HEK293T (cell line): ENCODE data around the gene ENPEP.
"Not testable (repeated sequence)": the region's sequence is repeated elsewhere in the genome, so short reads cannot be mapped to it uniquely, and the experiment has no call there.

Experiments used
- CTCF ChIA-PET: fragments of 350-600 bp; formaldehyde crosslinking; extraction: SDS; loops from one replicate; lab custom pipeline; 2021; ENCODE audit warnings: antibody characterized with exemption, inconsistent platforms; lab: Yijun Ruan, JAX
- POLR2A ChIA-PET: fragments of 350-600 bp; formaldehyde crosslinking; extraction: SDS; loops from one replicate; lab custom pipeline; 2020; ENCODE audit warnings: antibody characterized with exemption, inconsistent platforms; lab: Yijun Ruan, JAX
- DNase-seq: peaks from one replicate; pipeline ENCODE4 v3.0.0; 2012; ENCODE audit warnings: mixed read lengths; ENCODE audit errors: extremely low spot score
- ARNT ChIP-seq: fragments of 450-650 bp; IDR thresholded peaks from 2 replicates; pipeline ENCODE4 v1.6.1; 2017; ENCODE audit warnings: mild to moderate bottlenecking
- BHLHE40 ChIP-seq: fragments of 450-650 bp; IDR thresholded peaks from 2 replicates; pipeline ENCODE4 v1.6.1; 2016; ENCODE audit warnings: mild to moderate bottlenecking, moderate library complexity, borderline replicate concordance
- CTBP1 ChIP-seq: fragments of 450-650 bp; IDR thresholded peaks from 2 replicates; pipeline ENCODE4 v1.6.1; 2016; ENCODE audit warnings: borderline replicate concordance
- ELF4 ChIP-seq: fragments of 450-650 bp; IDR thresholded peaks from 2 replicates; pipeline ENCODE4 v1.6.1; 2017; ENCODE audit warnings: antibody characterized with exemption
- FOXA1 ChIP-seq: fragments of 450-650 bp; IDR thresholded peaks from 2 replicates; pipeline ENCODE4 v1.6.1; 2016; ENCODE audit warnings: mild to moderate bottlenecking
- FOXK2 ChIP-seq: fragments of 450-650 bp; IDR thresholded peaks from 2 replicates; pipeline ENCODE4 v1.6.1; 2016; ENCODE audit warnings: mild to moderate bottlenecking
- FOXM1 ChIP-seq: fragments of 450-650 bp; IDR thresholded peaks from 2 replicates; pipeline ENCODE4 v1.6.1; 2017; ENCODE audit warnings: mild to moderate bottlenecking, borderline replicate concordance
- HDGF ChIP-seq: fragments of 450-650 bp; IDR thresholded peaks from 2 replicates; pipeline ENCODE4 v1.6.1; 2017; ENCODE audit warnings: antibody characterized with exemption, borderline replicate concordance
- L3MBTL2 ChIP-seq: fragments of 450-650 bp; conservative IDR thresholded peaks from 2 replicates; pipeline ENCODE4 v1.6.1; 2016; ENCODE audit warnings: mild to moderate bottlenecking
- LEF1 ChIP-seq: fragments of 450-650 bp; IDR thresholded peaks from 2 replicates; pipeline ENCODE4 v1.6.1; 2017; ENCODE audit warnings: mild to moderate bottlenecking, borderline replicate concordance
- NFRKB ChIP-seq: fragments of 450-650 bp; IDR thresholded peaks from 2 replicates; pipeline ENCODE4 v1.6.1; 2016; ENCODE audit warnings: mild to moderate bottlenecking, moderate library complexity
- SP1 ChIP-seq: fragments of 450-650 bp; IDR thresholded peaks from 2 replicates; pipeline ENCODE4 v1.6.1; 2017
- SUZ12 ChIP-seq: fragments of 450-650 bp; IDR thresholded peaks from 2 replicates; pipeline ENCODE4 v1.6.1; 2016; ENCODE audit warnings: mild to moderate bottlenecking
- TARDBP ChIP-seq: fragments of 450-650 bp; IDR thresholded peaks from 2 replicates; pipeline ENCODE4 v1.6.1; 2016
- ZNF384 ChIP-seq: fragments of 450-650 bp; IDR thresholded peaks from 2 replicates; pipeline ENCODE4 v1.6.1; 2016
- TF ChIP-seq, protein P1 (sequence below): fragments of 450-650 bp; IDR thresholded peaks from 2 replicates; pipeline ENCODE4 v1.6.1; 2016

Gene ENPEP

GRCh38 chr4:110474481-110474880 lies 1.5 kb upstream of the ENPEP start:
- no peak for DNase-seq
- ChIA-PET POLR2A (no interaction called here), CTCF (no interaction called here)
- no peak for TF ChIP-seq BHLHE40
- TF ChIP-seq FOXA1 = no peak
- TF ChIP-seq ZNF384 = no peak
- TF ChIP-seq, protein P1, sequence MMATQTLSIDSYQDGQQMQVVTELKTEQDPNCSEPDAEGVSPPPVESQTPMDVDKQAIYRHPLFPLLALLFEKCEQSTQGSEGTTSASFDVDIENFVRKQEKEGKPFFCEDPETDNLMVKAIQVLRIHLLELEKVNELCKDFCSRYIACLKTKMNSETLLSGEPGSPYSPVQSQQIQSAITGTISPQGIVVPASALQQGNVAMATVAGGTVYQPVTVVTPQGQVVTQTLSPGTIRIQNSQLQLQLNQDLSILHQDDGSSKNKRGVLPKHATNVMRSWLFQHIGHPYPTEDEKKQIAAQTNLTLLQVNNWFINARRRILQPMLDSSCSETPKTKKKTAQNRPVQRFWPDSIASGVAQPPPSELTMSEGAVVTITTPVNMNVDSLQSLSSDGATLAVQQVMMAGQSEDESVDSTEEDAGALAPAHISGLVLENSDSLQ = no peak
- TF ChIP-seq TARDBP = no peak
- TF ChIP-seq NFRKB = no peak
- no peak for TF ChIP-seq LEF1
- no peak for TF ChIP-seq FOXK2
- no peak for TF ChIP-seq ARNT
- no peak for TF ChIP-seq FOXM1
- no peak for TF ChIP-seq SUZ12
- TF ChIP-seq ELF4 = no peak
- TF ChIP-seq CTBP1 = no peak

GRCh38 chr4:110475080-110475479 lies 875 bp upstream of the ENPEP start:
- CTCF ChIA-PET, DNase-seq: not testable (repeated sequence)
- POLR2A ChIA-PET = interaction anchor here (1.5 kb wide), 1 partner anchor 64 kb away, joined by 6 read pairs; no protein-coding TSS in a partner anchor

DNA sequence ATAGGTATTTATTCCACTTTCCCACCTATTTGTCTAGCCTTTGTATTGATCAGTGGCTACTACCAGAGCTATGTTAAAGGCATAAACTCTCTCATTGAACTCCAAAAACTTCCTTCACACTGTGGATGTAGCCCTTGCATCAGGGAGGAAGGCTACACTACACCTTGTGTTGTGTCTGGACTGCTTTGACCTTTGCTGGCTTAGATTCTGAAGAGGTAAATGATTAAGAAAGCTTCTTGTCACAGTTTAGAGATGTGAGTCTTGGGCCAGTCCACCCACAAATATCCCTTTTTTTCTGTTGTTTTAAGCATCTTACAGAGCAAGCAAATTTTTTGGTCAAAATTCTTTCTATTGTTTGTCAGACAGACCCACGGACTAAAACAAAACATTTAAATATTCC lies 1.9 kb downstream of the ENPEP start:
- POLR2A ChIA-PET = interaction anchor here (2.0 kb wide), 1 partner anchor 65 kb away, joined by 4 read pairs; no protein-coding TSS in a partner anchor
- CTCF ChIA-PET = interaction anchor here (0.6 kb wide), 1 partner anchor 134 kb away, joined by 3 read pairs; no protein-coding TSS in a partner anchor
- TF ChIP-seq ZNF384 = no peak
- no peak for TF ChIP-seq FOXK2
- no peak for TF ChIP-seq ELF4
- no peak for TF ChIP-seq FOXA1
- no peak for TF ChIP-seq CTBP1
- no peak for TF ChIP-seq BHLHE40
- TF ChIP-seq SP1 = no peak
- no peak for TF ChIP-seq FOXM1
- TF ChIP-seq HDGF = no peak
- TF ChIP-seq, protein P1 = no peak
- no peak for TF ChIP-seq ARNT
- no peak for TF ChIP-seq SUZ12
- no peak for TF ChIP-seq LEF1
- TF ChIP-seq L3MBTL2 = no peak
- no peak for TF ChIP-seq TARDBP
- TF ChIP-seq NFRKB = no peak
- DNase-seq = no peak

DNA sequence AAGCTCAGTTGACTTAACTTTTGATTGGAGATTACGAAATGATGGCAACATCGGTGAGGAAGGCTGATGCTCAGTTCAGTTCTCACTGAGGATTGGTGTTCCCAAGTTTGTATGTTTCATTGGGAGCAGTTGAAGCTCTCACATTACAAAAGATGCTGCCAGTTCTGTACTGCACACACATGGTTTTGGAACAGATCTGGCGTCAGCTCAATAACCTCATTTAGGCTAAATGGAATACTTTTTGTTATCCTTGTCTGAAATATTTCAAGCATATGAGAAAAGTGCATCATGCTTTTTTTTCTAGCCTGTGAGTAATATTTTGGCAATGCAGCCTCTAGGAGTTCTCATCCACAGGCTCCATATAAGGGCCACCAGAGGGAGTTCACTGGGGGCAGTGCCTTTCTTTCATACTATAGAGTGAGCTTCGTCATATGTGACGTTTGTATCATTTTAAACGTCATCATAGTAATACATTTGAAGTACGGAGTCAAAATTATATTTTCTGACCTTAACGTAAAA lies 4.1 kb downstream of the ENPEP start:
- POLR2A ChIA-PET = interaction anchor here (1.5 kb wide), 1 partner anchor 68 kb away, joined by 6 read pairs; no protein-coding TSS in a partner anchor
- DNase-seq = peak; percentile 21
- TF ChIP-seq ZNF384 (no peak), TARDBP (no peak), NFRKB (no peak), CTBP1 (no peak), LEF1 (no peak), FOXM1 (no peak), SUZ12 (no peak), SP1 (no peak), FOXA1 (no peak), ELF4 (no peak), L3MBTL2 (no peak), HDGF (no peak), FOXK2 (no peak), ARNT (no peak), BHLHE40 (no peak)
- TF ChIP-seq, protein P1 = no peak
- CTCF ChIA-PET = interaction anchor here (0.7 to 1.3 kb wide), 3 partner anchors 30 to 136 kb away, joined by 3 to 4 read pairs (median 3); no protein-coding TSS in a partner anchor

DNA sequence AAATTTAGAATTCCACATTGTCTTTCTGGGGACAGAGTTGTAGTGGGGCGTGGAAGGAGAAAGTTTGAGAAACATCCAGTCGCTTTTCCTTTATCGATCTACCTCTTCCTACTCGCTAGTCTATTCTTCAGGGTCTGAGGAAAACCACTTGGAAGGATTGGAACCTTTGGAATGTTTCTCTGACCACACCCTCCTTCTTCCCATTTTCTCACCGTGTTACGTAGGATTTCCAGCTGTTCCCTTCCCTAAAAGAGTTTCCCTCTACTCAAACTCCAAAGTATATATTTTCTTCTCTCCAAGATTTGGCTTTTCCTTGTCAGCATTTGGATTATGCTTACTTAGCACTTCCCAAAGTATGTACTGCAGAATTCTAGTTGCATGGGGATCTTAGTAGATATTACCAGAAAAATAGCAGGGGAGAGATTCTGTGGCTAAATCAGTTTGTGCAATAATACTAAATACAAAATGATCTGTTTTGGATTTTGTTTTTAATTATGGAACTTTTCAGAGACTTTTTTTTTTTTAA lies 4.9 kb downstream of the ENPEP start:
- CTCF ChIA-PET = interaction anchor here (0.7 to 1.3 kb wide), 2 partner anchors 30 to 136 kb away, joined by 3 to 4 read pairs; no protein-coding TSS in a partner anchor
- TF ChIP-seq FOXA1 (no peak), NFRKB (no peak), HDGF (no peak)
- DNase-seq = no peak
- POLR2A ChIA-PET = interaction anchor here (1.5 kb wide), 1 partner anchor 69 kb away, joined by 6 read pairs; no protein-coding TSS in a partner anchor

GRCh38 chr4:110483516-110483915 lies 7.6 kb downstream of the ENPEP start:
- CTCF ChIA-PET = interaction anchor here (1.2 kb wide), 1 partner anchor 139 kb away, joined by 3 read pairs; no protein-coding TSS in a partner anchor
- POLR2A ChIA-PET = no interaction called here
- no peak for DNase-seq
- TF ChIP-seq TARDBP = no peak
- no peak for TF ChIP-seq L3MBTL2
- no peak for TF ChIP-seq FOXM1
- no peak for TF ChIP-seq SUZ12
- TF ChIP-seq, protein P1 = no peak
- no peak for TF ChIP-seq NFRKB
- TF ChIP-seq SP1 = no peak
- TF ChIP-seq CTBP1 = no peak
- TF ChIP-seq ZNF384 = no peak
- TF ChIP-seq ARNT = no peak
- TF ChIP-seq LEF1 = no peak
